Uterus (tissue), 4 donors: Measurements from ENCODE around the gene MYLK3. TPM values are rescaled to one million over a fixed set of nuclear protein-coding genes. Genes with fewer than 3 reads are reported as not detected.
"Not testable (repeated sequence)": the region's sequence is repeated elsewhere in the genome, so short reads cannot be mapped to it uniquely, and the experiment has no call there.

Experiments
- DNase-seq, 2 donors: peaks; one replicate each; pipeline ENCODE4 v3.0.0-alpha.2; 2019 to 2020
- H3K27ac ChIP-seq, 2 donors: fragments of 200-600 bp; sonication (generic); 1 replicate in 1 of 2; 2 replicates in 1 of 2; pipeline ENCODE4 v1.5.1; 2016 to 2018
- H3K27me3 ChIP-seq, 2 donors: fragments of 200-600 bp; sonication (generic); one replicate each; pipeline ENCODE4 v1.5.1; 2018 to 2019; ENCODE audit warnings: control low read depth in 1 of 2
- H3K36me3 ChIP-seq, 2 donors: fragments of 200-600 bp; sonication (generic); one replicate each; pipeline ENCODE4 v1.5.1; 2019; ENCODE audit warnings: control low read depth in 1 of 2
- H3K4me1 ChIP-seq, 2 donors: fragments of 200-600 bp; sonication (generic); one replicate each; pipeline ENCODE4 v1.5.1; 2018 to 2019; ENCODE audit warnings: control low read depth in 1 of 2
- H3K4me3 ChIP-seq, 2 donors: fragments of 200-600 bp; sonication (generic); 1 replicate in 1 of 2; 2 replicates in 1 of 2; pipeline ENCODE4 v1.5.1; 2018 to 2019; ENCODE audit warnings: mild to moderate bottlenecking in 1 of 2
- H3K9me3 ChIP-seq, 2 donors: fragments of 200-600 bp; sonication (generic); one replicate each; pipeline ENCODE4 v1.5.1; 2019; ENCODE audit warnings: control low read depth in 1 of 2
- CTCF ChIP-seq, 4 experiments: fragments of 200-600 bp in 2 of 4; fragments of 450-650 bp in 2 of 4; sonication (generic) in 2 of 4; IDR thresholded peaks; one replicate each; pipeline ENCODE4 v1.5.1; 2016 to 2019; ENCODE audit warnings: antibody characterized with exemption in 4 of 4, mild to moderate bottlenecking in 2 of 4, moderate library complexity in 1 of 4
- POLR2A ChIP-seq, 2 donors: fragments of 450-650 bp; IDR thresholded peaks; one replicate each; pipeline ENCODE4 v1.6.1; 2016; ENCODE audit warnings: antibody characterized with exemption in 2 of 2, mild to moderate bottlenecking in 1 of 2, moderate library complexity in 1 of 2
- intact Hi-C: fragments of 100-400 bp; cut with DNase I; formaldehyde crosslinking; loops from one replicate; pipeline ENCODE4 v1.15.1; 2023; ENCODE audit warnings: low total_unique reads
- total RNA-seq, 4 donors: library from RNA; depleted of rRNA in 3 of 4; stranded (reverse); fragments of >200 nt in 3 of 4; gene quantifications; one replicate each; pipeline versions ENCODE4 v1.1.0 to v1.2.4, GENCODE V29; 2014 to 2023
- donor health status: DM: yes; HTN: yes; CAD: no.

Gene MYLK3
- total RNA-seq, 4 donors from 2014 or later, result 0.51 to 4.8 (median 0.61) TPM; not detected in 1

- intact Hi-C loops, result no loop called here
- peaks cover 0 to 6% of the 10 kb centered on the region in 2 donors for H3K4me1 ChIP-seq
- TF ChIP-seq CTCF (IDR thresholded peaks at IDR 0.05) (no peak), POLR2A (IDR thresholded peaks at IDR 0.05) (peak; percentile 42 to 67)
- peak within 1 kb of the TSS; percentile 68 to 73 for H3K4me3 ChIP-seq
- H3K27me3 ChIP-seq, result no peaks in the 10 kb centered on the region
- peak within 1 kb of the TSS; percentile 95 to 98 for H3K27ac ChIP-seq
- no peaks in the 10 kb centered on the region for H3K36me3 ChIP-seq
- H3K9me3 ChIP-seq, result no peaks in the 10 kb centered on the region
- DNase-seq, result peak; percentile 99
These were observed 59.3 kb downstream of the MYLK3 start, which contains the start of gene VPS35 for GRCh38 chr16:46688654-46689364. VPS35 (minus strand) TSS chr16:46689178; CDS start chr16:46689133, 45 bp downstream.

DNA sequence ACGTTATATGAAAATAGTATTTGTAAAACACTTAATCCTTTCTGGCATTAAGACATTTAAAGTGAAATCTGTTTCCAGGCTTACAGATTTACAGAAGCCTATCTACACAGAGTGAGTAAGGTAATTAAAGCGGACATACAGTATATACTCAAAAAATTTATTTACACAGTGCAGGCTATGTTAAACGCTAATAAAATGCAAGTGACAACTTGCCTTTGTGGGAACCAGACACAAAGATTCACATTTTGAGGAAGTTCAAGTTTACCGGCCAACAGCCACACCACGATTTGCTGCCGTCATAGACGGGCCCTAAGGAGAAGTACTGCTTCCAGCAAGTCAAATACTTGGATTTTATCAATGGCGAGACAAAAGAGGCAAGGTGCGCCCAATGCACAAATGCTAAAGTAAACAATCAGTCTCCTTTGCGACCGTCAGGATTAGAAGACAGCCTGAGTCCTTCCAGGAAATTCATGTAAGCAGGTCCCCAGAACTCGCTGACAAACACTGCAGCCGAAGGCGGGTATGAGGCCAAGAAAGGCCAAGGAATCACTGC, 60.0 kb downstream of the MYLK3 start:
- TF ChIP-seq POLR2A (IDR thresholded peaks at IDR 0.05), result no peak
- H3K9me3 ChIP-seq, result no peaks in the 10 kb centered on the region
- H3K36me3 ChIP-seq, result no peaks in the 10 kb centered on the region
- intact Hi-C loops, result no loop called here
- peak overlapping the region; percentile 95 to 98 for H3K27ac ChIP-seq
- H3K27me3 ChIP-seq, result no peaks in the 10 kb centered on the region
- peaks cover 0 to 6% of the 10 kb centered on the region in 2 donors for H3K4me1 ChIP-seq
- peak overlapping the region; percentile 68 to 73 for H3K4me3 ChIP-seq
- no peak for DNase-seq

GRCh38 chr16:46687486-46687885, 60.7 kb downstream of the MYLK3 start:
- Histone ChIP-seq H3K27me3 (no peaks in the 10 kb centered on the region), H3K36me3 (no peaks in the 10 kb centered on the region), H3K9me3 (no peaks in the 10 kb centered on the region), H3K27ac (no peak overlapping the region), H3K4me3 (peak overlapping the region in 1 of 2 donors; percentile 68), H3K4me1 (peaks cover 0 to 6% of the 10 kb centered on the region in 2 donors)
- intact Hi-C loops, result no loop called here
- TF ChIP-seq POLR2A (IDR thresholded peaks at IDR 0.05) (no peak), CTCF (IDR thresholded peaks at IDR 0.05) (no peak)
- DNase-seq, result no peak

GRCh38 chr16:46686815-46687473, 61.2 kb downstream of the MYLK3 start:
- Histone ChIP-seq H3K27me3 (no peaks in the 10 kb centered on the region), H3K4me1 (peaks cover 0 to 6% of the 10 kb centered on the region in 2 donors), H3K27ac (no peak overlapping the region), H3K36me3 (no peaks in the 10 kb centered on the region), H3K4me3 (no peak overlapping the region), H3K9me3 (no peaks in the 10 kb centered on the region)
- intact Hi-C loops, result no loop called here
- TF ChIP-seq CTCF (IDR thresholded peaks at IDR 0.05) (no peak), POLR2A (IDR thresholded peaks at IDR 0.05) (no peak)
- DNase-seq, result no peak

GRCh38 chr16:46681867-46682266, 66.3 kb downstream of the MYLK3 start:
- H3K4me3 ChIP-seq, DNase-seq, H3K27ac ChIP-seq, H3K27me3 ChIP-seq, intact Hi-C loops, H3K4me1 ChIP-seq, H3K36me3 ChIP-seq, H3K9me3 ChIP-seq: not testable (repeated sequence)

DNA sequence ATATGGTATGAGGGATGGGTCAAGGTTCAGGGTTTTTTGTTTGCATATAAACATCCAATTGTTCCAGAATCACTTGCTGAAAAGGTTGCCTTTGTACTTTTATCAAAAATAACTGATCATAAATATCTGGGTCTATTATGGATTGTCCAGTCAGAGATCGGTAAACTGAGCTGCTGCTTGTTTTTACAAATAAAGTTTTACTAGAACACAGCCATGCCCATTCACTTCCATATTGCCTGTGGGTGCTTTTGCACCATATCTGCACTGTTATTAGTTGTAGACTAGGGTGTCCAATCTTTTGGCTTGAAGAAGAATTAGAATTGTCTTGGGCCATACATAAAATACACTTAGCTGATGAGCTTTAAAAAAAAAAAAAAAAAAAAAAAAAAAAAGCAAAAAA, 70.2 kb downstream of the MYLK3 start:
- DNase-seq, H3K36me3 ChIP-seq, H3K27me3 ChIP-seq, H3K27ac ChIP-seq, intact Hi-C loops, H3K9me3 ChIP-seq, H3K4me3 ChIP-seq, H3K4me1 ChIP-seq: not testable (repeated sequence)
